IgD-negative memory B cell (primary cell): ENCODE measurements around the gene TMTC2. TPM values are rescaled to one million over a fixed set of nuclear protein-coding genes. Genes with fewer than 3 reads are reported as not detected.
A peak's percentile ranks its signal among the peaks of the same experiment; 100 is the strongest.

Source experiments
- H3K27ac Mint-ChIP-seq, 3 donors: one replicate each; pipeline ENCODE4 v1.8.0; 2020 to 2022; ENCODE audit warnings: mild to moderate bottlenecking in 3 of 3, mixed read lengths in 3 of 3, moderate library complexity in 1 of 3
- H3K27me3 Mint-ChIP-seq: one replicate; pipeline ENCODE4 v1.8.0; 2021; ENCODE audit warnings: mixed read lengths
- H3K36me3 Mint-ChIP-seq: one replicate; pipeline ENCODE4 v1.8.0; 2020; ENCODE audit warnings: mild to moderate bottlenecking, mixed read lengths
- H3K4me1 Mint-ChIP-seq, 3 donors: one replicate each; pipeline ENCODE4 v1.8.0; 2020 to 2022; ENCODE audit warnings: mixed read lengths in 3 of 3, mild to moderate bottlenecking in 1 of 3
- H3K4me3 Mint-ChIP-seq, 4 donors: one replicate each; pipeline ENCODE4 v1.8.0; 2020 to 2022; ENCODE audit warnings: mild to moderate bottlenecking in 4 of 4, mixed read lengths in 4 of 4, moderate library complexity in 3 of 4
- H3K9me3 Mint-ChIP-seq, 3 donors: one replicate each; pipeline ENCODE4 v1.8.0; 2020 to 2021; ENCODE audit warnings: mixed read lengths in 3 of 3, mild to moderate bottlenecking in 1 of 3
- polyA plus RNA-seq: library from polyadenylated mRNA; unstranded; fragments of 300-500 nt; fragmentation: Illumina TruSeq; gene quantifications from one replicate; pipeline ENCODE4 v1.2.3, GENCODE V29; 2021

The TMTC2 gene
- polyA plus RNA-seq, 1 donor from 2014 or later = not detected

- H3K4me3 Mint-ChIP-seq = no peak overlapping the region
- peaks cover 4% of the 10 kb centered on the region for H3K27me3 Mint-ChIP-seq
- H3K9me3 Mint-ChIP-seq = no peaks in the 10 kb centered on the region
- H3K36me3 Mint-ChIP-seq = no peaks in the 10 kb centered on the region
- no peak overlapping the region for H3K27ac Mint-ChIP-seq
- no peaks in the 10 kb centered on the region for H3K4me1 Mint-ChIP-seq
Observed at GRCh38 chr12:82665142-82665923, 21.4 kb upstream of the TMTC2 start.

GRCh38 chr12:82666830-82667229 is 19.9 kb upstream of the TMTC2 start:
- H3K36me3 Mint-ChIP-seq = no peaks in the 10 kb centered on the region
- H3K4me1 Mint-ChIP-seq = no peaks in the 10 kb centered on the region
- H3K9me3 Mint-ChIP-seq = no peaks in the 10 kb centered on the region
- no peak overlapping the region for H3K27ac Mint-ChIP-seq
- H3K27me3 Mint-ChIP-seq = peaks cover 4% of the 10 kb centered on the region
- H3K4me3 Mint-ChIP-seq = no peak overlapping the region

- peaks cover 0 to 2% (median 0%) of the 10 kb centered on the region in 3 donors for H3K4me1 Mint-ChIP-seq
- no peaks in the 10 kb centered on the region for H3K9me3 Mint-ChIP-seq
- peaks cover 4% of the 10 kb centered on the region for H3K27me3 Mint-ChIP-seq
- no peaks in the 10 kb centered on the region for H3K36me3 Mint-ChIP-seq
- H3K27ac Mint-ChIP-seq = no peak overlapping the region
- no peak overlapping the region for H3K4me3 Mint-ChIP-seq
Observed at GRCh38 chr12:82671673-82672195, 15.0 kb upstream of the TMTC2 start.

GRCh38 chr12:82672811-82673495 is 13.8 kb upstream of the TMTC2 start:
- Mint-ChIP-seq H3K27ac (no peak overlapping the region), H3K4me1 (peaks cover 0 to 2% (median 0%) of the 10 kb centered on the region in 3 donors), H3K27me3 (no peaks in the 10 kb centered on the region), H3K9me3 (no peaks in the 10 kb centered on the region), H3K36me3 (no peaks in the 10 kb centered on the region), H3K4me3 (no peak overlapping the region)

- H3K9me3 Mint-ChIP-seq = no peaks in the 10 kb centered on the region
- H3K4me3 Mint-ChIP-seq = no peak overlapping the region
- H3K27me3 Mint-ChIP-seq = no peaks in the 10 kb centered on the region
- H3K4me1 Mint-ChIP-seq = peaks cover 0 to 2% (median 0%) of the 10 kb centered on the region in 3 donors
- no peaks in the 10 kb centered on the region for H3K36me3 Mint-ChIP-seq
- no peak overlapping the region for H3K27ac Mint-ChIP-seq
Observed at GRCh38 chr12:82673698-82674097, 13.0 kb upstream of the TMTC2 start.

- Mint-ChIP-seq H3K27ac (no peak overlapping the region), H3K9me3 (no peaks in the 10 kb centered on the region), H3K27me3 (no peaks in the 10 kb centered on the region), H3K4me3 (no peak overlapping the region), H3K4me1 (peaks cover 0 to 2% (median 0%) of the 10 kb centered on the region in 3 donors), H3K36me3 (no peaks in the 10 kb centered on the region)
Observed at GRCh38 chr12:82675246-82675645, 11.5 kb upstream of the TMTC2 start.

- peak overlapping the region in 1 of 4 donors; percentile 58 for H3K4me3 Mint-ChIP-seq
- H3K27me3 Mint-ChIP-seq = peaks cover 1% of the 10 kb centered on the region
- H3K9me3 Mint-ChIP-seq = no peaks in the 10 kb centered on the region
- no peak overlapping the region for H3K27ac Mint-ChIP-seq
- peaks cover 0 to 2% (median 2%) of the 10 kb centered on the region in 3 donors for H3K4me1 Mint-ChIP-seq
- no peaks in the 10 kb centered on the region for H3K36me3 Mint-ChIP-seq
Observed at GRCh38 chr12:82682326-82682725, 4.4 kb upstream of the TMTC2 start.

- Mint-ChIP-seq H3K4me1 (peaks cover 0 to 4% (median 3%) of the 10 kb centered on the region in 3 donors), H3K27ac (no peak overlapping the region), H3K4me3 (peak overlapping the region in 1 of 4 donors; percentile 58), H3K27me3 (peaks cover 1% of the 10 kb centered on the region), H3K9me3 (no peaks in the 10 kb centered on the region), H3K36me3 (no peaks in the 10 kb centered on the region)
Observed at GRCh38 chr12:82682851-82683261, 3.9 kb upstream of the TMTC2 start.

GRCh38 chr12:82685790-82686167 is 927 bp upstream of the TMTC2 start:
- H3K36me3 Mint-ChIP-seq = no peaks in the 10 kb centered on the region
- peaks cover 1% of the 10 kb centered on the region for H3K27me3 Mint-ChIP-seq
- H3K4me1 Mint-ChIP-seq = peaks cover 0 to 9% (median 8%) of the 10 kb centered on the region in 3 donors
- peak overlapping the region; percentile 92 to 99 (median 96) for H3K4me3 Mint-ChIP-seq
- peak overlapping the region; percentile 83 to 94 (median 93) for H3K27ac Mint-ChIP-seq
- no peaks in the 10 kb centered on the region for H3K9me3 Mint-ChIP-seq

- Mint-ChIP-seq H3K36me3 (no peaks in the 10 kb centered on the region), H3K4me3 (peak overlapping the region; percentile 92 to 99 (median 96)), H3K9me3 (no peaks in the 10 kb centered on the region), H3K27me3 (no peaks in the 10 kb centered on the region), H3K27ac (peak overlapping the region; percentile 83 to 94 (median 93)), H3K4me1 (peaks cover 0 to 9% (median 8%) of the 10 kb centered on the region in 3 donors)
Observed at GRCh38 chr12:82687021-82688011, 610 bp downstream of the TMTC2 start.

GRCh38 chr12:82688035-82688501 is 1.4 kb downstream of the TMTC2 start:
- Mint-ChIP-seq H3K27me3 (no peaks in the 10 kb centered on the region), H3K36me3 (no peaks in the 10 kb centered on the region), H3K4me3 (peak overlapping the region; percentile 92 to 99 (median 96)), H3K27ac (peak overlapping the region in 2 of 3 donors; percentile 83 to 89), H3K9me3 (no peaks in the 10 kb centered on the region), H3K4me1 (peaks cover 0 to 9% (median 8%) of the 10 kb centered on the region in 3 donors)

GRCh38 chr12:82688596-82688995 is 1.9 kb downstream of the TMTC2 start:
- Mint-ChIP-seq H3K27ac (no peak overlapping the region), H3K9me3 (no peaks in the 10 kb centered on the region), H3K27me3 (no peaks in the 10 kb centered on the region), H3K36me3 (no peaks in the 10 kb centered on the region), H3K4me3 (peak overlapping the region; percentile 2 to 95 (median 55)), H3K4me1 (peaks cover 0 to 9% (median 8%) of the 10 kb centered on the region in 3 donors)

- no peak overlapping the region for H3K4me3 Mint-ChIP-seq
- no peak overlapping the region for H3K27ac Mint-ChIP-seq
- H3K4me1 Mint-ChIP-seq = peaks cover 0 to 8% (median 7%) of the 10 kb centered on the region in 3 donors
- H3K9me3 Mint-ChIP-seq = no peaks in the 10 kb centered on the region
- no peaks in the 10 kb centered on the region for H3K27me3 Mint-ChIP-seq
- H3K36me3 Mint-ChIP-seq = no peaks in the 10 kb centered on the region
Observed at GRCh38 chr12:82690006-82690405, 3.3 kb downstream of the TMTC2 start.

- Mint-ChIP-seq H3K4me3 (no peak overlapping the region), H3K27me3 (no peaks in the 10 kb centered on the region), H3K9me3 (no peaks in the 10 kb centered on the region), H3K36me3 (peaks cover 6% of the 10 kb centered on the region), H3K4me1 (peaks cover 0 to 7% (median 6%) of the 10 kb centered on the region in 3 donors), H3K27ac (no peak overlapping the region)
Observed at GRCh38 chr12:82691513-82691912, 4.8 kb downstream of the TMTC2 start.
